22Rv1 (cell line): Measurements from ENCODE around the gene NF1.

Experiments
- ZFX ChIP-seq: fragments of 450-650 bp; IDR thresholded peaks from 2 replicates; pipeline ENCODE4 v1.6.1; 2017; ENCODE audit warnings: antibody characterized with exemption, borderline replicate concordance
- TF ChIP-seq, protein P1 (sequence below): fragments of 450-650 bp; IDR thresholded peaks from 2 replicates; pipeline ENCODE4 v1.5.1; 2017; ENCODE audit warnings: mild to moderate bottlenecking

DNA sequence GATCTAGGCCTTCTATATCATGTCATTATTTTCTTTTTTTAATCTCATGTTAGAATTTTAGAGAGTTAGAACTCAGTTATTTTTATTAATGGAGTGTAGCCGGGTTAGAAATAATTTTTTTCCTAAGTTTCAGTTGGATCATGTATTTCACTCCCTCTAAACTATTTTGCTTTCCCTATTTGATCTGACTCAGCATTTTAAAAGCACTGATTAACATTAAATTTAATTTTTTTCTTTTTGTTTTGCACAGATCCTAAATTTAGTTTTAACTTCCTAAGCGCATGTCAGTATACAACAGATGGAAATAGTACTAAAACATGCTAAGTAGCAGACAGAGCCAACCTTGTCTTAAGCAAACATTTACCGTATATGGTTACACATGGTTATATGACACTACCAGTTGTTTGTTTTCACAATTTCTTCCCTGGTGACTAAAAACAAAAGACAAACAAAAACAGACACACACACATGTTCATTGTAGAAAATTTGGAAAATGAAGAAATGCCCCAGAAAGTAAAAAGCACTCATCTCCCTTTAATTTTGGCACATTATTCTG, 263.1 kb downstream of the NF1 start:
- TF ChIP-seq, protein P1, sequence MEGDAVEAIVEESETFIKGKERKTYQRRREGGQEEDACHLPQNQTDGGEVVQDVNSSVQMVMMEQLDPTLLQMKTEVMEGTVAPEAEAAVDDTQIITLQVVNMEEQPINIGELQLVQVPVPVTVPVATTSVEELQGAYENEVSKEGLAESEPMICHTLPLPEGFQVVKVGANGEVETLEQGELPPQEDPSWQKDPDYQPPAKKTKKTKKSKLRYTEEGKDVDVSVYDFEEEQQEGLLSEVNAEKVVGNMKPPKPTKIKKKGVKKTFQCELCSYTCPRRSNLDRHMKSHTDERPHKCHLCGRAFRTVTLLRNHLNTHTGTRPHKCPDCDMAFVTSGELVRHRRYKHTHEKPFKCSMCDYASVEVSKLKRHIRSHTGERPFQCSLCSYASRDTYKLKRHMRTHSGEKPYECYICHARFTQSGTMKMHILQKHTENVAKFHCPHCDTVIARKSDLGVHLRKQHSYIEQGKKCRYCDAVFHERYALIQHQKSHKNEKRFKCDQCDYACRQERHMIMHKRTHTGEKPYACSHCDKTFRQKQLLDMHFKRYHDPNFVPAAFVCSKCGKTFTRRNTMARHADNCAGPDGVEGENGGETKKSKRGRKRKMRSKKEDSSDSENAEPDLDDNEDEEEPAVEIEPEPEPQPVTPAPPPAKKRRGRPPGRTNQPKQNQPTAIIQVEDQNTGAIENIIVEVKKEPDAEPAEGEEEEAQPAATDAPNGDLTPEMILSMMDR: no peak
- no peak for TF ChIP-seq ZFX
